HL-60 (cell line): ENCODE results near the gene ZNF124.
A peak's percentile ranks its signal among the peaks of the same experiment; 100 is the strongest.
"Not testable (repeated sequence)": the region's sequence is repeated elsewhere in the genome, so short reads cannot be mapped to it uniquely, and the experiment has no call there.

Experiments used
- DNase-seq, 2 experiments: peaks; one replicate each; pipeline ENCODE4 v3.0.0-alpha.2; 2010 to 2020; ENCODE audit warnings: low read depth in 1 of 2, low spot score in 1 of 2
- H3K27ac ChIP-seq: fragments of 250-450 bp; sonication (Bioruptor Pico); replicated peaks from 2 replicates; pipeline ENCODE4 v1.5.1; 2020; ENCODE audit warnings: mild to moderate bottlenecking, moderate library complexity
- H3K27me3 ChIP-seq: fragments of 250-450 bp; sonication (Bioruptor Pico); 2 replicates; pipeline ENCODE4 v1.5.1; 2021; ENCODE audit warnings: mild to moderate bottlenecking, moderate library complexity; ENCODE audit not compliant: insufficient read depth, poor library complexity, severe bottlenecking
- H3K4me3 ChIP-seq: replicated peaks from 2 replicates; pipeline ENCODE4 v1.5.1; 2011; ENCODE audit warnings: mild to moderate bottlenecking, control low read depth, low read length; ENCODE audit not compliant: insufficient read depth
- CTCF ChIP-seq: IDR thresholded peaks from one replicate; pipeline ENCODE4 v1.5.1; 2011; ENCODE audit warnings: low read length, control low read depth, inconsistent platforms; ENCODE audit not compliant: insufficient read depth
- GABPA ChIP-seq: IDR thresholded peaks from 2 replicates; pipeline ENCODE4 v1.6.1; 2012; ENCODE audit warnings: low read depth
- POLR2AphosphoS5 ChIP-seq: IDR thresholded peaks from 2 replicates; pipeline ENCODE4 v1.6.1; 2012; ENCODE audit warnings: low read depth
- SPI1 ChIP-seq: IDR thresholded peaks from 2 replicates; pipeline ENCODE4 v1.6.1; 2012; ENCODE audit warnings: low read depth, mild to moderate bottlenecking, borderline replicate concordance
- long read RNA-seq: library from polyadenylated mRNA; unstranded; transcript quantifications from one replicate; pipeline ENCODE4 v2.0.0, GENCODE V29; 2020
- TF ChIP-seq, protein P1 (sequence below): IDR thresholded peaks from 2 replicates; pipeline ENCODE4 v1.6.1; 2012; ENCODE audit warnings: low read depth; ENCODE audit not compliant: insufficient replicate concordance

Gene ZNF124
- long read RNA-seq, transcript ZNF124-206 (4 exons, 1,292 nt) = minor isoform, 9 of 47 reads
- long read RNA-seq, transcript ZNF124-201 (4 exons, 1,674 nt) = major isoform, 32 of 47 reads
- long read RNA-seq, partial matches to known transcripts = 0 of 47 reads
- long read RNA-seq, other reads (novel, unspliced or antisense) = 4 of 47 reads

DNA sequence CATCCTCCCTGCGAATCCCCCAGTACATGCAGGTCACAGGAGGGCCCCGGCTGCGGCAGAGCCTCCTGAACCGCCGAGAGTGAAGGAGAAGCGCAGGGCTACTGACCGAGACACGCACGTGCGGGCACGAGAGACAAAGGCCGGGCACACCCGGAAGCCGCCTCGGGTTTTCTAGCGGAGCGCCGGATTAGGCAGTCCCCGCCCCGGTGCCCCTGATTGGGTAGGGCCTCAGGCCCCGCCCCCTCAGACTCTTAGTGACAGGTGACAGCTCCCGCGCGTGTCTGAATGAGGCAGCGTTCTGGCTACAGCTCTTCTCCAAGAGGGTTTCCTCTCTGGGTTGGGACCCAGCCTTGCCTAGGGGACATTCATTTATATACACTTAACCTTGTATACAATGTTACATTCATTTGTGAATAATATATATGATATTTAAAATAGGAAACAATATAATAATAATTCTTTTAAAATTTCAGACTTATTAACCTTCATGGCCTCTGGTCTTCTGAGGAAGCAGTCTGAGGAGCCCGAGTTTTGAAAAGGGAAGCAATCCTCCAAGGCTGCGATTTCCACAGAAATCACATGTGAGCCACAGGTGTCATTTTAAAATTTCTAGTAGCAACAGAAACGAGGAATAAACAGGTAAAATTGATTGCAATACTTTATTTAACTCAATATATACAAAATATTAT lies at the start of gene ZNF124:
TSS of gene ZNF124 (minus strand) at position 146 of the 689 bp plus-strand sequence. CDS start at position 3, 143 bp downstream.
- not testable (repeated sequence) for H3K4me3 ChIP-seq, H3K27me3 ChIP-seq
- peak in 1 of 2 experiments; percentile 65 for DNase-seq
- H3K27ac ChIP-seq = peak within 1 kb of the TSS; percentile 48

DNA sequence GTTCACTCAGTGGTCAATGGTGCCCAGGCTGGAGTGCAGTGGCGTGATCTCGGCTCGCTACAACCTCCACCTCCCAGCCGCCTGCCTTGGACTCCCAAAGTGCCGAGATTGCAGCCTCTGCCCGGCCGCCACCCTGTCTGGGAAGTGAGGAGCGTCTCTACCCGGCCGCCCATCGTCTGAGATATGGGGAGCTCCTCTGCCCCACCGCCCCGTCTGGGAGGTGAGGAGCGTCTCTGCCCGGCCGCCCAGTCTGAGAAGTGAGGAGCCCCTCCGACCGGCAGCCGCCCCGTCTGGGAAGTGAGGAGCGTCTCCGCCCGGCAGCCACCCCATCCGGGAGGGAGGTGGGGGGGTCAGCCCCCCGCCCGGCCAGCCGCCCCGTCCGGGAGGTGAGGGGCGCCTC lies 48.5 kb upstream of the ZNF124 start:
- not testable (repeated sequence) for H3K27me3 ChIP-seq, H3K27ac ChIP-seq, DNase-seq, H3K4me3 ChIP-seq

DNA sequence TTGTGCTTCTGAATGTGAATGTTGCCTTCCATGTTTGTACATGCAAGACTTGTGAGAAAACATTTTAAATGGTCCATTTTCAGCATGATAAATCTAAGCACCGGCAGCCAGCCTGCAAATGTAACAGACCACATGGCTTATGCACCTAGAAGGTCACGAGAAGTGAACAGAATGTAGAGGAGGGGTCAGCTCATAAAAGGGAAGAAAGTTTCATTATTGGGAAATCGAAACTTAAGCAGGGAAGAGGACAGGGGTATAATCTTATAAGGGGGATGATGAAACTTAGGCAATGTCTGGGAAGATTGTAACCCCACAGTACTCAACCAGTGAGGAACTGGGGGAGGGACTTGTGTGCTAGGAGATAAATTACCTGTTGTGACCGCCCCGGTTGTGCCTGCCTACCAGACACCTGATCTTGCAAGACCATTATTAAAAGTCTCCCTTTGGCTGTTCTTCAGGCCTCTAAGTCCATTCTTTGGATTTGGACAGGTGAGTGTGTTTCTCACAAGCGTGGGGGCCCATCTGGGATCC lies 46.4 kb upstream of the ZNF124 start:
- TF ChIP-seq, protein P1, sequence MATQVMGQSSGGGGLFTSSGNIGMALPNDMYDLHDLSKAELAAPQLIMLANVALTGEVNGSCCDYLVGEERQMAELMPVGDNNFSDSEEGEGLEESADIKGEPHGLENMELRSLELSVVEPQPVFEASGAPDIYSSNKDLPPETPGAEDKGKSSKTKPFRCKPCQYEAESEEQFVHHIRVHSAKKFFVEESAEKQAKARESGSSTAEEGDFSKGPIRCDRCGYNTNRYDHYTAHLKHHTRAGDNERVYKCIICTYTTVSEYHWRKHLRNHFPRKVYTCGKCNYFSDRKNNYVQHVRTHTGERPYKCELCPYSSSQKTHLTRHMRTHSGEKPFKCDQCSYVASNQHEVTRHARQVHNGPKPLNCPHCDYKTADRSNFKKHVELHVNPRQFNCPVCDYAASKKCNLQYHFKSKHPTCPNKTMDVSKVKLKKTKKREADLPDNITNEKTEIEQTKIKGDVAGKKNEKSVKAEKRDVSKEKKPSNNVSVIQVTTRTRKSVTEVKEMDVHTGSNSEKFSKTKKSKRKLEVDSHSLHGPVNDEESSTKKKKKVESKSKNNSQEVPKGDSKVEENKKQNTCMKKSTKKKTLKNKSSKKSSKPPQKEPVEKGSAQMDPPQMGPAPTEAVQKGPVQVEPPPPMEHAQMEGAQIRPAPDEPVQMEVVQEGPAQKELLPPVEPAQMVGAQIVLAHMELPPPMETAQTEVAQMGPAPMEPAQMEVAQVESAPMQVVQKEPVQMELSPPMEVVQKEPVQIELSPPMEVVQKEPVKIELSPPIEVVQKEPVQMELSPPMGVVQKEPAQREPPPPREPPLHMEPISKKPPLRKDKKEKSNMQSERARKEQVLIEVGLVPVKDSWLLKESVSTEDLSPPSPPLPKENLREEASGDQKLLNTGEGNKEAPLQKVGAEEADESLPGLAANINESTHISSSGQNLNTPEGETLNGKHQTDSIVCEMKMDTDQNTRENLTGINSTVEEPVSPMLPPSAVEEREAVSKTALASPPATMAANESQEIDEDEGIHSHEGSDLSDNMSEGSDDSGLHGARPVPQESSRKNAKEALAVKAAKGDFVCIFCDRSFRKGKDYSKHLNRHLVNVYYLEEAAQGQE = no peak
- TF ChIP-seq GABPA = no peak
- no peak for TF ChIP-seq CTCF
- no peak overlapping the region for H3K4me3 ChIP-seq
- H3K27ac ChIP-seq = no peak overlapping the region
- H3K27me3 ChIP-seq = no peaks in the 10 kb centered on the region
- no peak for DNase-seq

- no peak overlapping the region for H3K4me3 ChIP-seq
- no peak overlapping the region for H3K27ac ChIP-seq
- no peaks in the 10 kb centered on the region for H3K27me3 ChIP-seq
- no peak for DNase-seq
- TF ChIP-seq, protein P1 = no peak
- no peak for TF ChIP-seq POLR2AphosphoS5
- TF ChIP-seq SPI1 = no peak
- no peak for TF ChIP-seq GABPA
- no peak for TF ChIP-seq CTCF
Measured at GRCh38 chr1:247216261-247216660, 44.4 kb upstream of the ZNF124 start.
